ENCODE measurements around the gene CA6.

Gene CA6

DNA sequence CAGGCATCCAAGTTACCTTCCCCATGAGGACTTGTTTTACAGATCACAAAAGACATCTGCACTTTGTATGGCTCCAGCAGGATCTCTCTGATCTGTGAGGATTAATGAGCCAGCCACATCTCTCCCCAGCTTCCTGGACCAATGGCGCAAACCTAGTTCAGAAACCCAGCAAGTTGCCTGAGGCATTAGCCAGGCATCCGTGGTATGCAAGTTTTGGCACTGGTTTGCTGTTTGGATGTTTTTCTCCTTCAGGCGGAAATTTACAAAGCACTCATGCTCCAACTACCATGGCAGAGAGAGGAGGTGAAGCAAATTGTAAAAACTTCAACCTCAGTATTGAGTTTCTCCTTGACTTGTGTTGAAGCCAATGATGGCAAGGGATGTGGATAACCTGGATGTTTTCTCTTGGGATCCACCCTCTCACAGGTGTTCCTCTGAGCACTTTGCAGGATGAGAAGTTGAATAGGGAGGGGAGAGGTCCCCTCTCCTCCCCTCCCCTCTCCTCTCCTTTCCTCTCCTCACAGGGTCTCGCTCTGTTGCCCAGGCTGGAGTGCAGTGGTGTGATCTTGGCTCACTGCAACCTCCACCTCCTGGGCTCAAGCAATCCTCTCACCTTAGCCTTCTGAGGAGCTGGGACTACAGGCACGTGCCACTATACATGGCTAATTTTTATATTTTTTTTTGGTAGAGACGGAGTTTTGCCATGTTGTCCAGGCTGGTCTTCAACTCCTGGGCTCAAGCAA is 41.6 kb upstream of the CA6 start:
- DNase-seq (ENCODE audit: extremely low spot score): no peak
- POLR2A ChIA-PET: no interaction called here
- CTCF ChIA-PET: no interaction called here
- no peak for TF ChIP-seq L3MBTL2 (conservative IDR thresholded peaks at IDR 0.05)
- TF ChIP-seq, protein P1, sequence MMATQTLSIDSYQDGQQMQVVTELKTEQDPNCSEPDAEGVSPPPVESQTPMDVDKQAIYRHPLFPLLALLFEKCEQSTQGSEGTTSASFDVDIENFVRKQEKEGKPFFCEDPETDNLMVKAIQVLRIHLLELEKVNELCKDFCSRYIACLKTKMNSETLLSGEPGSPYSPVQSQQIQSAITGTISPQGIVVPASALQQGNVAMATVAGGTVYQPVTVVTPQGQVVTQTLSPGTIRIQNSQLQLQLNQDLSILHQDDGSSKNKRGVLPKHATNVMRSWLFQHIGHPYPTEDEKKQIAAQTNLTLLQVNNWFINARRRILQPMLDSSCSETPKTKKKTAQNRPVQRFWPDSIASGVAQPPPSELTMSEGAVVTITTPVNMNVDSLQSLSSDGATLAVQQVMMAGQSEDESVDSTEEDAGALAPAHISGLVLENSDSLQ (IDR thresholded peaks at IDR 0.05): no peak
- no peak for TF ChIP-seq TARDBP (IDR thresholded peaks at IDR 0.05)
- no peak for TF ChIP-seq SP1 (IDR thresholded peaks at IDR 0.05)
- TF ChIP-seq LEF1 (IDR thresholded peaks at IDR 0.05; ENCODE audit: borderline replicate concordance): no peak
- no peak for TF ChIP-seq ZNF384 (IDR thresholded peaks at IDR 0.05)

DNA sequence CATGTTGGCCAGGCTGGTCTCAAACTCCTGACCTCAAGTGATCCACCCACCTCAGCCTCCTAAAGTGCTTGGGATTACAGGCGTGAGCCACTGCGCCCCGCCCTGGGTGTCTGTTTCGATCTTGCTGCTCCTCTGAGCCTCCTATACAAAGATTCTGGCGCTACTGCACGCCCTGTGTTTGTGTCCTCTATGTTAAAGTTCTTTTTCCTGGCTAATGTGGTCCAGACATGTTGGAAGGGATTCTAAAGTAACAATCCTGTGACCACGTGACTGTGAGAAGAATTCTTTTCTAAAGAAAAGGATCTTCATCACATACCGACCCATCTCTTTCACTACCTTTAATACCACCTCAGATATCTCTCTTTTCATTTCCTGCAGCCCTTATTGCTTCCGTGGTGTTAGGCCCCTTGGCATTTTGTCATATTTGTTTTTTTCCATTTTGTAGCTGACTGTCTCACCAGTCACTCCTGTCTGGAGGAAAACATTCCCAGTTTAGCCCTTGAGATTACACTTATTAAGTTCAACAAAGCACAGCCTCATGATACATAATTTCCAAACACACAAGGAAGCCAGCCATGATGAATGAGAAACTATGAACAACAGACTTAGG is 40.0 kb upstream of the CA6 start:
- ChIA-PET CTCF (interaction anchor here (0.6 kb wide), 1 partner anchor 44 kb away, joined by 4 read pairs; no protein-coding TSS in a partner anchor), POLR2A (interaction anchor here (0.6 kb wide), 1 partner anchor 205 kb away, joined by 3 read pairs; no protein-coding TSS in a partner anchor)
- TF ChIP-seq SP1 (IDR thresholded peaks at IDR 0.05): no peak
- TF ChIP-seq FOXK2 (IDR thresholded peaks at IDR 0.05): no peak
- TF ChIP-seq, protein P1 (IDR thresholded peaks at IDR 0.05): no peak
- no peak for TF ChIP-seq HDGF (IDR thresholded peaks at IDR 0.05; ENCODE audit: borderline replicate concordance)
- no peak for TF ChIP-seq L3MBTL2 (conservative IDR thresholded peaks at IDR 0.05)
- TF ChIP-seq BHLHE40 (IDR thresholded peaks at IDR 0.05; ENCODE audit: borderline replicate concordance): no peak
- TF ChIP-seq CTBP1 (IDR thresholded peaks at IDR 0.05; ENCODE audit: borderline replicate concordance): no peak
- TF ChIP-seq LEF1 (IDR thresholded peaks at IDR 0.05; ENCODE audit: borderline replicate concordance): no peak
- TF ChIP-seq ARNT (IDR thresholded peaks at IDR 0.05): no peak
- TF ChIP-seq ZNF384 (IDR thresholded peaks at IDR 0.05): no peak
- no peak for TF ChIP-seq SUZ12 (IDR thresholded peaks at IDR 0.05)
- no peak for TF ChIP-seq NFRKB (IDR thresholded peaks at IDR 0.05)
- TF ChIP-seq TARDBP (IDR thresholded peaks at IDR 0.05): no peak
- no peak for TF ChIP-seq FOXM1 (IDR thresholded peaks at IDR 0.05; ENCODE audit: borderline replicate concordance)
- no peak for TF ChIP-seq ELF4 (IDR thresholded peaks at IDR 0.05)
- DNase-seq (ENCODE audit: extremely low spot score): no peak

GRCh38 chr1:8908388-8909151 is 37.1 kb upstream of the CA6 start:
- TF ChIP-seq ELF4 (IDR thresholded peaks at IDR 0.05) (no peak), FOXA1 (IDR thresholded peaks at IDR 0.05) (no peak), NFRKB (IDR thresholded peaks at IDR 0.05) (no peak), HDGF (IDR thresholded peaks at IDR 0.05; ENCODE audit: borderline replicate concordance) (no peak), ZNF384 (IDR thresholded peaks at IDR 0.05) (no peak), FOXM1 (IDR thresholded peaks at IDR 0.05; ENCODE audit: borderline replicate concordance) (no peak)
- TF ChIP-seq, protein P1 (IDR thresholded peaks at IDR 0.05): no peak
- CTCF ChIA-PET: interaction anchor here (1.3 kb wide), 1 partner anchor 96 kb away, joined by 4 read pairs; no protein-coding TSS in a partner anchor
- POLR2A ChIA-PET: interaction anchor here (1.8 kb wide), 1 partner anchor 30 kb away, joined by 5 read pairs; the partner anchor contains the start of gene ENO1

GRCh38 chr1:8910331-8910730 is 35.3 kb upstream of the CA6 start:
- DNase-seq (ENCODE audit: extremely low spot score): no peak
- ChIA-PET POLR2A (no interaction called here), CTCF (interaction anchor here (1.3 kb wide), 1 partner anchor 95 kb away, joined by 4 read pairs; no protein-coding TSS in a partner anchor)
- no peak for TF ChIP-seq ZNF384 (IDR thresholded peaks at IDR 0.05)
- TF ChIP-seq ELF4 (IDR thresholded peaks at IDR 0.05): no peak
- TF ChIP-seq FOXM1 (IDR thresholded peaks at IDR 0.05; ENCODE audit: borderline replicate concordance): no peak
- no peak for TF ChIP-seq L3MBTL2 (conservative IDR thresholded peaks at IDR 0.05)
- TF ChIP-seq LEF1 (IDR thresholded peaks at IDR 0.05; ENCODE audit: borderline replicate concordance): no peak
- TF ChIP-seq, protein P1 (IDR thresholded peaks at IDR 0.05): no peak
- no peak for TF ChIP-seq NFRKB (IDR thresholded peaks at IDR 0.05)
- TF ChIP-seq CTBP1 (IDR thresholded peaks at IDR 0.05; ENCODE audit: borderline replicate concordance): no peak
- TF ChIP-seq HDGF (IDR thresholded peaks at IDR 0.05; ENCODE audit: borderline replicate concordance): no peak

More at GRCh38 chr1:8908388-8909151, 37.1 kb upstream of the CA6 start:
- DNase-seq (ENCODE audit: extremely low spot score): no peak

DNA sequence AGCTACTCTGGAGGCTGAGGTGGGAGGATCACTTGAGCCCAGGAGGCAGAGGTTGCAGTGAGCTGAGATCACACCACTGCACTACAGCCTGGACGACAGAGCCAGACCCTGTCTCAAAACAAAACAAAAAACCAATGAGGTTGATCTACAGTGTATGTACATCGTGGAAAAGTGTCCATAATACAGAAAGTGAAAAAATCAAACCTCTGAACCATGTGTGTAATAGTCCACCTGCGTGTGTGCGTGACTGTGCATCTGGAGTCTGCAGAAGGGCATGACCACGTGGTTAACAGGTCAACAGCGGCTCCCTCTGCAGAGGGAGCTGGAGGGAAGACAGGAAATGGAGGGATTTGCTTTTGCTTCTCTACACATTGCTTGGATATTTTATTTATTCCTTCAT is 34.8 kb upstream of the CA6 start:
- DNase-seq (ENCODE audit: extremely low spot score): no peak
- POLR2A ChIA-PET: no interaction called here
- TF ChIP-seq FOXM1 (IDR thresholded peaks at IDR 0.05; ENCODE audit: borderline replicate concordance) (no peak), BHLHE40 (IDR thresholded peaks at IDR 0.05; ENCODE audit: borderline replicate concordance) (no peak), SUZ12 (IDR thresholded peaks at IDR 0.05) (no peak), TARDBP (IDR thresholded peaks at IDR 0.05) (no peak), ARNT (IDR thresholded peaks at IDR 0.05) (no peak), NFRKB (IDR thresholded peaks at IDR 0.05) (no peak)
- CTCF ChIA-PET: interaction anchor here (1.3 kb wide), 1 partner anchor 94 kb away, joined by 4 read pairs; no protein-coding TSS in a partner anchor
